ENCODE data around the gene GRIN2A.

- TF ChIP-seq CTCF (IDR thresholded peaks at IDR 0.05) = no peak
- TF ChIP-seq POLR2AphosphoS5 (IDR thresholded peaks at IDR 0.05) = no peak
- no peak for TF ChIP-seq POLR2A (IDR thresholded peaks at IDR 0.05)
These were observed 19.2 kb downstream of the GRIN2A start for GRCh38 chr16:10162981-10163380.

All from gastroesophageal sphincter (tissue), 3 donors.